ENCODE data around the gene GRK3.

Gene GRK3

DNA sequence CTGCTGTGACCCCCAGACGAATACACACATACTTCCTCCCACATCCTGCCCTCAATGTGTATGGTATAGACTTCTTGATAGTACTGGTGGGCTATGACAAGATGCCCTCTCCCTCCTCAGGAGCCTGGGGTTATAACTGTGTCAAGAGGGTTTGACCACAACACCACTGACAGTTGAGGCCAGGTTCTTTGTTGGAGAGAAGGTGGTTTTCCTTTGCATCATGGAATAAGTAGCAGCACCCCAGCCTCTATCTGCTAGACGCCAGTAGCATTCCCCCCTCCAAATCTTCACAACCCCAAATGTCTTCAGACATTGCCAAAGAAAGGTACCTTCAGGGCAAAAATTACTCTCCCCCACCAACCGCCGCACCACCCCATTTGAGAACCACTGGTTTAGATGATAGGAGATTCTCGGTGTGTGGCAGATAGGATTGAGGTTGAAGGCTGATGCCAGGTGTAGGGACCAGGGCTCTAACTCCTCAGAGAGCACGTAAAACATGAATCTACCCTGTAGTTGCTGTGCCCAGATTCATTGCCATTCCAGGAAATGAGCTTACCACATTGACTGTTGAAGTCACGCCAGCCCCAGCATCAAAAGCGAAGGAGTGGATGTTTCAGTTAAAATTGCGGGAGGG is 172.0 kb downstream of the GRK3 start:
- Histone ChIP-seq H3K4me1 (ENCODE audit: control insufficient read depth, insufficient read depth, low read length) (no peaks in the 10 kb centered on the region), H3K4me3 (ENCODE audit: low read length) (no peak overlapping the region), H3K9ac (ENCODE audit: low read length) (no peak overlapping the region), H3K36me3 (ENCODE audit: control insufficient read depth, insufficient read depth, low read length) (no peaks in the 10 kb centered on the region), H3K9me3 (ENCODE audit: control insufficient read depth, low read length) (no peaks in the 10 kb centered on the region), H3K27me3 (ENCODE audit: control insufficient read depth, insufficient read depth, low read length) (no peaks in the 10 kb centered on the region)

- no peaks in the 10 kb centered on the region for H3K9me3 ChIP-seq (ENCODE audit: control insufficient read depth, low read length)
- no peak overlapping the region for H3K9ac ChIP-seq (ENCODE audit: low read length)
- H3K36me3 ChIP-seq (ENCODE audit: control insufficient read depth, insufficient read depth, low read length), result no peaks in the 10 kb centered on the region
- H3K4me3 ChIP-seq (ENCODE audit: low read length), result no peak overlapping the region
- no peaks in the 10 kb centered on the region for H3K4me1 ChIP-seq (ENCODE audit: control insufficient read depth, insufficient read depth, low read length)
- no peaks in the 10 kb centered on the region for H3K27me3 ChIP-seq (ENCODE audit: control insufficient read depth, insufficient read depth, low read length)
Measured at GRCh38 chr22:25739659-25740344, 175.3 kb downstream of the GRK3 start.

GRCh38 chr22:25741692-25742626 is 177.5 kb downstream of the GRK3 start, which contains the start of gene MYO18B:
MYO18B (plus strand) TSS chr22:25742188; CDS start chr22:25761093, 18,905 bp downstream.
- H3K27me3 ChIP-seq (ENCODE audit: control insufficient read depth, insufficient read depth, low read length), result no peaks in the 10 kb centered on the region
- no peak within 1 kb of the TSS for H3K4me3 ChIP-seq (ENCODE audit: low read length)
- H3K9me3 ChIP-seq (ENCODE audit: control insufficient read depth, low read length), result no peaks in the 10 kb centered on the region
- H3K9ac ChIP-seq (ENCODE audit: low read length), result no peak within 1 kb of the TSS
- no peaks in the 10 kb centered on the region for H3K4me1 ChIP-seq (ENCODE audit: control insufficient read depth, insufficient read depth, low read length)
- no peaks in the 10 kb centered on the region for H3K36me3 ChIP-seq (ENCODE audit: control insufficient read depth, insufficient read depth, low read length)

DNA sequence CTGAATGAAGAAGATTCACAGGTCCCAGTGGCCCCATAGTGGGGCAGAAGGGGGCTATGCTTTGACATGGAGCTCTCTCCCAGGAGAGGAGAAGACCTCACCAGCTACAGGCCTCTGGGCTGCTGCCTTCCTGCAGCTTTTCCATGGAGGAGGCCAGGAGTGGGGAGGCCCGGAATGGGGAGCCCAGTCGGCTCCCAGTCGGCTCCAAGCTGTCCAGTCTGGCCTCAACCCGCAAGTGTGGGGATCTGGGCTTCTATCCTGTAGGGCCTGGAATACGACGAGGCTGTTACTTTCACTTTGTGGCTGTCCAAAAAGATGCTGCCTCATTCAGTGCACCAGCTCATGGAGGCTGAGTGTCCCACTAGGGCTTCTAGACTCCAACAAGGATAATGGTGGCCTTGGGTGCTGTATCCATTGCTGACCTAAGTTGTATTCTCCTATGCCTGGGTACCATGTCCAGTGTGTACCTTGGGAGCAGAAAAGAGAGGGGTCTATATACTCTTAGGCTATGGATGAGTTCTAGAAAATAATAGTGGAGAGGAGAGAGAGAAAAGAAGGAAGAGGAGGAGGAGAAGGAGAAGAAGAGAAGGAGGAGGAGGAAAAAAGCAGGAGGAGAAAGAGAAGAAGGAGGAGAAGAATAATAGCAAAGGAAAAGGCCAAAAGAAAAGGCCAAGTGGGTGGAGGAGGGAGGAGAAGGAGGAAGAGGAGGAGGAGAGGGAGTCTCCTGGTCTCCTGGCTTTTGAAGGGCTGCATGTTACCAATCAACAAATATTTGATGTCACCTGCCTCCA is 178.6 kb downstream of the GRK3 start:
- Histone ChIP-seq H3K4me3 (ENCODE audit: low read length) (no peak overlapping the region), H3K9me3 (ENCODE audit: control insufficient read depth, low read length) (no peaks in the 10 kb centered on the region), H3K27me3 (ENCODE audit: control insufficient read depth, insufficient read depth, low read length) (no peaks in the 10 kb centered on the region), H3K36me3 (ENCODE audit: control insufficient read depth, insufficient read depth, low read length) (no peaks in the 10 kb centered on the region), H3K9ac (ENCODE audit: low read length) (no peak overlapping the region), H3K4me1 (ENCODE audit: control insufficient read depth, insufficient read depth, low read length) (peaks cover 2% of the 10 kb centered on the region)

GRCh38 chr22:25744694-25745093 is 180.2 kb downstream of the GRK3 start:
- no peaks in the 10 kb centered on the region for H3K27me3 ChIP-seq (ENCODE audit: control insufficient read depth, insufficient read depth, low read length)
- no peaks in the 10 kb centered on the region for H3K9me3 ChIP-seq (ENCODE audit: control insufficient read depth, low read length)
- no peaks in the 10 kb centered on the region for H3K36me3 ChIP-seq (ENCODE audit: control insufficient read depth, insufficient read depth, low read length)
- H3K9ac ChIP-seq (ENCODE audit: low read length), result no peak overlapping the region
- peaks cover 8% of the 10 kb centered on the region for H3K4me1 ChIP-seq (ENCODE audit: control insufficient read depth, insufficient read depth, low read length)
- H3K4me3 ChIP-seq (ENCODE audit: low read length), result no peak overlapping the region

- H3K36me3 ChIP-seq (ENCODE audit: control insufficient read depth, insufficient read depth, low read length), result no peaks in the 10 kb centered on the region
- H3K9ac ChIP-seq (ENCODE audit: low read length), result no peak overlapping the region
- no peaks in the 10 kb centered on the region for H3K27me3 ChIP-seq (ENCODE audit: control insufficient read depth, insufficient read depth, low read length)
- H3K4me3 ChIP-seq (ENCODE audit: low read length), result no peak overlapping the region
- peaks cover 8% of the 10 kb centered on the region for H3K4me1 ChIP-seq (ENCODE audit: control insufficient read depth, insufficient read depth, low read length)
- H3K9me3 ChIP-seq (ENCODE audit: control insufficient read depth, low read length), result no peaks in the 10 kb centered on the region
Measured at GRCh38 chr22:25745341-25746011, 181.0 kb downstream of the GRK3 start.

DNA sequence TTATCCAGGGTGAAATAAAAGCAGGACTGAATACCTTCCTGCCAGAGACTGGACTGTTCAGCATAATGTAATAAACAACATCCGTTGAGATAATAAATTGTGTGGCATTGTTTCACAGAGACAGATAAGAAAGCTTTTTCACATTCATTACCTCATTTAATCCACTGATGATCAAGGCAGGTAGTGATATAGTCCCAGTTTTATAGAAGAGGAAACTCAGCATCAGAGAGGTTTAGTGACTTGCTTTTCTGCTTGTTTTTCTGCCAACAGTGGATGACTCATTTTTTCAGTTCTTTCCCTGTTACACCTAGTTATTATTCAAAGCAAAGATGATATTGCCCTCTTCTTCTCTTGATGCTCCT is 181.5 kb downstream of the GRK3 start:
- Histone ChIP-seq H3K36me3 (ENCODE audit: control insufficient read depth, insufficient read depth, low read length) (no peaks in the 10 kb centered on the region), H3K4me3 (ENCODE audit: low read length) (no peak overlapping the region), H3K9ac (ENCODE audit: low read length) (no peak overlapping the region), H3K9me3 (ENCODE audit: control insufficient read depth, low read length) (no peaks in the 10 kb centered on the region), H3K27me3 (ENCODE audit: control insufficient read depth, insufficient read depth, low read length) (no peaks in the 10 kb centered on the region), H3K4me1 (ENCODE audit: control insufficient read depth, insufficient read depth, low read length) (peaks cover 8% of the 10 kb centered on the region)

DNA sequence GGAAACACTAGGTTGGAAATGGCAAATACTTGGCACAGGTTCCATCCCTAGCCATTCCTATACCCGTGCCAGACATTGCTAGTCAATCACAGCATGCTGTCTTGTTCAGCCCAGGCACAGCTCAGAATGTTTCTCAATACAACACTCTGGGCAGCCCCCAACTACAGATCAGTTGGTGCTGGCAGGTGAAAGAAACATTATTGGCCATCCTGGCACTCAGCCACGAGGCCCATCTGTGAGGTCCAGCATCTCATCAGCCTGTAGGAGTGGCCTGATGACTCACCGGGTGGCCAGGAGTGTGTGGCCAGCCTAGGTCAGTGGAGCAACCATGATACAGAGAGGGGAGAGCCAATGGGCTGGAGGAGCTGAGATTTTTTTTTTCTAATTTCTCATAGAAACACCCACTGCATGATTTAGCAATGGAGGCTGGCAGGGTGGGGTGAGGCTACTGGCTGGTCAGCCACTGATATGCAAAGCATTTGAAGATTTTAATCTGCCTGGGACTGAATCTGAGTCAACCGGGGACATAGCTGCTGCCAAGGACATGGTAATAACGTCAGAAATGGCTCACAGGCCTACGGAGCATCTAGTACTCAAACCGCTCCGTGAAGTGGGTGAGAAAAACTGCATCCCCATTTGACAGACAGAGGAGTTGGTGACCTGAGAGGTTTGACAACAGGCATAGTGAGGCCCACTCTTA is 182.9 kb downstream of the GRK3 start:
- Histone ChIP-seq H3K4me3 (ENCODE audit: low read length) (no peak overlapping the region), H3K4me1 (ENCODE audit: control insufficient read depth, insufficient read depth, low read length) (peaks cover 8% of the 10 kb centered on the region), H3K36me3 (ENCODE audit: control insufficient read depth, insufficient read depth, low read length) (no peaks in the 10 kb centered on the region), H3K27me3 (ENCODE audit: control insufficient read depth, insufficient read depth, low read length) (no peaks in the 10 kb centered on the region), H3K9ac (ENCODE audit: low read length) (no peak overlapping the region), H3K9me3 (ENCODE audit: control insufficient read depth, low read length) (no peaks in the 10 kb centered on the region)

- Histone ChIP-seq H3K27me3 (ENCODE audit: control insufficient read depth, insufficient read depth, low read length) (no peaks in the 10 kb centered on the region), H3K9me3 (ENCODE audit: control insufficient read depth, low read length) (no peaks in the 10 kb centered on the region), H3K4me3 (ENCODE audit: low read length) (no peak overlapping the region), H3K4me1 (ENCODE audit: control insufficient read depth, insufficient read depth, low read length) (peaks cover 8% of the 10 kb centered on the region), H3K36me3 (ENCODE audit: control insufficient read depth, insufficient read depth, low read length) (no peaks in the 10 kb centered on the region), H3K9ac (ENCODE audit: low read length) (no peak overlapping the region)
Measured at GRCh38 chr22:25748140-25748539, 183.7 kb downstream of the GRK3 start.

- H3K4me3 ChIP-seq (ENCODE audit: low read length), result no peak overlapping the region
- peaks cover 8% of the 10 kb centered on the region for H3K4me1 ChIP-seq (ENCODE audit: control insufficient read depth, insufficient read depth, low read length)
- no peak overlapping the region for H3K9ac ChIP-seq (ENCODE audit: low read length)
- H3K9me3 ChIP-seq (ENCODE audit: control insufficient read depth, low read length), result no peaks in the 10 kb centered on the region
- no peaks in the 10 kb centered on the region for H3K27me3 ChIP-seq (ENCODE audit: control insufficient read depth, insufficient read depth, low read length)
- no peaks in the 10 kb centered on the region for H3K36me3 ChIP-seq (ENCODE audit: control insufficient read depth, insufficient read depth, low read length)
Measured at GRCh38 chr22:25748704-25749103, 184.2 kb downstream of the GRK3 start.

Data from mucosa of stomach (tissue), 1 donor.